Activated CD4-positive, CD25-positive, alpha-beta regulatory T cell (primary cell): ENCODE results near the gene C10orf95.
"Not testable (repeated sequence)": the region's sequence is repeated elsewhere in the genome, so short reads cannot be mapped to it uniquely, and the experiment has no call there.

Experiments used
- DNase-seq, 4 experiments: peaks; one replicate each; lab custom pipeline; 2025; lab: John Stamatoyannopoulos, UW

The C10orf95 gene, protein sequence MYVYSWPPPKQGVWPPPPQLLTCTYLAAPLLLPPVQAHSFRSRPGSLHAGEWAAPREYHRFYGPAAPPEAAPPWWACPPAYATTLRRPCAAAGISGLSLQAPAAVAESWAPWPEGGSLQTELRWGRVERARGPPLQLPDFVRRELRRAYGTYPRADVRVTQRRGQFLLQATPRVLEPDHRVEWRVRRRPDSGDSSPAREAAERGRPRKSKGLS

DNA sequence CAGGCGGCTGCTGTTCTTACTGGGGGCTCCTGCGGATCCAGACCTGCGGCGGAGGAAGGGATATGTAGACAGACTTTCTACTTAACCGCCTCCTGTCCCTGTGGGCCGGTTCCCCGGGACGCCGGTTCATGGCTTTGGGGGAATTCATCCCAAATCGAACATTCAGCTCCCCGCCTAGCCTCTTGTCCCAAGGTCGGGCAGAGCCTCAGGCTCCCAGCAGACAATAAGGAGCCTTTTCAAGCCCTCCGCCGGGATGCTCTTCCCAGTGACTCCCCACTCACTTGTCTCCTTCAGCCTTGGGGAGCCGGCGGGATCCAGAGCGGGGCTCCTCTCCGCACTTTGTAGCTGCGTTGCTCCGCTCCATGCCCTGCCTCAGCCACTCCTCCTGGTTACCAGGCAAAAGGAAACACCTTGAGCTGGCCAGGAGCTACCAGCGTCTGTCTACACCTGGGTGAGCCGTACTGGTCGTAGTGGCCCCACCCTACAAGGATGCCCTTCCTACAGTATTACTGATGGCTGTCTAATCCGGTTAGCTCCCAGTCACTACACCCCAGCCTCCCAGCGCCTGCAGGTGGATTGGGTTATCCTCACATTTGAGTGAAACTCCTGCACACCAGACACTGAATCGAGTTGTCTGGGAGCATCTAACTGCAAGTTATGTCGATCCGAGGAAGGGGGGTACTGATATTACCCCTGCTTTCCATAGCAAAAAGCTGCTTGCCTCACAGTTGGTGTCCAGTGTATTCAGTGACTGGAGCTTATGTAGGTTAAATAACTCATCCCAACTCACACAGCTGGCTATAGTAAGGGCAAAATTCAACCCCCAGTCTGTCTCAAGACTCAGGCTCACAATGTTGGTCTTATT is at the start of gene C10orf95:
C10orf95 (minus strand) TSS at position 439 of the 865 bp plus-strand sequence. CDS start 450 bp downstream, outside the sequence.
- DNase-seq, result no peak

DNA sequence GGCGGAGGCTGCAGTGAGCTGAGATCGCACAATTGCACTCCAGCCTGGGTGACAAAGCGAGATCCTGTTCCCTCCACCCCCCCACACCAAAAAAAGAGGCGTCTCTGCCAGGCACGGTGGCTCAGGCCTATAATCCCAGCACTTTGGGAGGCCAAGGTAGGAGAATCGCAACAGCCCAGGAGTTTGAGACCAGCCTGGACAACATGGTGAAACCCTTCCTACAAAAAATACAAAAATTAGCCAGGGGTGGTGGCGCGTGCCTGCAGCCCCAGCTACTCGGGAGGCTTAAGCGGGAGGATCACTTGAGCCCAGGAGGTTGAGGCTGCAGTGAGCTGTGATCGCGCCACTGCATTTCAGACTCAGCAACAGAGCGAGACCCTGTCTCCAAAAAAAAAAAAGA is 49.3 kb upstream of the C10orf95 start:
- not testable (repeated sequence) for DNase-seq

DNA sequence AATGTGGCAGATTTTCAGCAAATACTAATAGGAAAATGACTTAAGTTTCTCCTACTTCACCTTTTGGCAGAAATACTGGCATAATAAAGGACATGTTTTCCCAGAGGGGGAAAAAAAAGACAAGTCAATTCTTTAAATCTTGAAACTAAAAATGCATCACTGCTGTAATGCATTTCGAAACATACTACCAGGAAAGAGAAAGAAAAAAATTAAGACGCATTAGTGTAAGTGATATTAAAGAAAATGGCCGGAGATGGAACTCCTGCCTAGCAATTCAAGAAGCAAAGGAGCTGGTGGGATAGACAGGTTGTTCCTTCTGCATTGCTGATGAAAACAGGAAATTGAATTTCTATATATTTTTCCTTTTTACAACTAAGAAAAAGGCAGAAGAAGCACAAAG is 48.0 kb upstream of the C10orf95 start:
- no peak for DNase-seq

DNA sequence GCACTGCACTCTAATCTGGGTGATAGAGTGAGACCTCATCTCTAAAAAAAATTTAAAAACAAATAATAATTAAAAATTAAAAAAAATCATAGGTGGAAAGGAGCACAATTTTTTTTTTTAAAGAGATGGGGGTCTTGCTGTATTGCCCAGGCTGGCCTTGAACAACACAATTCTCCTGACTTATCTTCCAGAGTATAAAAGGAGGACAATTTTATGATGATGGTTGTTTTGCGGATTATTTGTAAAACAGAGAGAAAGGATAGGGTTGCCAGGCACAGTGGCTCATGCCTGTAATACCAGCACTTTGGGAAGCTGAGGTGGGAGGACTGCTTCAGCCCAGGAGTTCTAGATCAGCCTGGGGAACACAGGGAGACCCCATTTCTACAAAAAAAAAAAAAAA is 46.2 kb upstream of the C10orf95 start:
- DNase-seq, result no peak

DNA sequence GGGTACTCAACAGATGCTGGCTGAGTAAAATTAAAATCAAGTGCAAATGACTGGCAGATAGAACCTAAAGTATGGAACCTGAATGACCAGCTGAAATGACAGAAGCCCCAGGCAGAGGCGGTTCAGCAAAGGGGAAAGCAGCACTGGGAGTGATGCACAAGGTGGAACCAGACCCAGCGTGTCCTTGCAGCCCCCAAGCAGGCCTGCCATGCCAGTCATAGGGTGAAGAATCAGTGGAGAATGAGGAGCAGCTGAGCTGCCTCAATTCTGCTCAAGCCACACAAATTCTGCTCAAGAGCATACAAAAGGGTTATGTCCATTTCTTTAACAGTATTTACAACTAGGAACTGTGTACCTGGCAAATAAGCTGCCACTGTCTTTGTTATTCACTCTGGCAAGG is 42.4 kb upstream of the C10orf95 start:
- no peak for DNase-seq

DNA sequence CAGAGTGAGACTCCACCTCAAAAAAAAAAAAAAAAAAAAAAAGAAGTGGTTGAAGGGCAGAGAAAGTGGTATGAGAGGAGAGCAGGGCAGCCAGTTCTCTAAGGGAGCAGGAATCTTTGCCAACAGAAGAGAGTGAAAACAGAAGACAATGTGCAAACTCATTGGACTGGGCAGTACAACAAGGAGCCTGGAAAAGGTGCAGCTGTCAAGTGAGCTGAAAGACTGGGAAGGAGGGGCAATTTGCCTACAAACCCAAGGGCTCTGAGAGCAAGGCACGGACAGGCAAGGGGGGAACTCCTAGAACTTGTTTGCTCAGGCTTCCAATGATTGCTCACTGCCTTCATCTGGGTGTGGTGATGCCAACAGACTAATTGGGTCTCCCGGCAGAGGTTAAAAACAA is 41.6 kb upstream of the C10orf95 start:
- DNase-seq, result no peak

DNA sequence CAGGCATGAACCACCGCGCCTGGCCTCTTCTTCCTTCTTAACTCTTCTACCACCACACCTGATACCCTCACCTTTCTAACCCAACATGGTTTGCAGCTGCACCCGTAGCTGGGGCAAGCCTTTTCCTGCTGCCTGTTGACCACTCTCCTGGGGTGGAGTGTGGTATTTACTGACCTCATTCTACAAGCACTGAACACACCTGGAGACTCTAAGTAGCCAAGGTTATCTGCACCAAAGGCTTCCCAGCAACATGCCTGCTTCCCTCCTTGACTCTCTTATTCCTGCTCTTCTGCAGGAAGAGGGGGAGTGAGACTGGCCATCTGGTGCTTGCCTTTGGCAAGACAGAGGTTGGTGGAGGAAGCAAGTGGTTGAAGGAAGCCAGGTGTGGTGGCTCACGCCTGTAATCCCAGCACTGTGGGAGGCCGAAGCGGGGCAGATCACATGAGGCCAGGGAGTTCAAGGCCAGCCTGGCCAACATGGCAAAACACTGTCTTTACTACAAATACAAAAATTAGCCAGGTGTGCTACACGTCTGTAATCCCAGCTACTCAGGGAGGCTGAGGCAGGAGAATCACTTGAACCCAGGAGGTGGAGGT is 41.1 kb upstream of the C10orf95 start:
- DNase-seq, result no peak

DNA sequence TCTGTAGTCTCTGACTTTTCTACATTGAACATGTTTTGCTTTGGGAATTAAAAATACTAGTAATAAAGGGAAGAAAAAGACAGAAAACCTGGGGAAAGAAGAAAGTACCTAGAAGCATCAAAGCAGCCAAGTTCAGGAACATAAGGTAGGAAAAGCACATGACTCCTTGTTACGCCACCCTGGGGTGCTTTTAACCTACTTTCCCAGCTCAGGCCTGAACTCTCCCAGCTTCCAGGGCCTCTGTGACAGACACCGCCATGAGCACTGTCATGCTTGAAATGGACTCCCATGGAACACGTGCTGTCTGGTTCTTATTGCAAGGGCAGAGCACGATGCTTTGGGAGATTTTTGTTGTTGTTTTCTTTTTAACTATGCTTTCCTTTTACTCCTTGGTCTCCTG is 39.8 kb upstream of the C10orf95 start:
- DNase-seq, result no peak

DNA sequence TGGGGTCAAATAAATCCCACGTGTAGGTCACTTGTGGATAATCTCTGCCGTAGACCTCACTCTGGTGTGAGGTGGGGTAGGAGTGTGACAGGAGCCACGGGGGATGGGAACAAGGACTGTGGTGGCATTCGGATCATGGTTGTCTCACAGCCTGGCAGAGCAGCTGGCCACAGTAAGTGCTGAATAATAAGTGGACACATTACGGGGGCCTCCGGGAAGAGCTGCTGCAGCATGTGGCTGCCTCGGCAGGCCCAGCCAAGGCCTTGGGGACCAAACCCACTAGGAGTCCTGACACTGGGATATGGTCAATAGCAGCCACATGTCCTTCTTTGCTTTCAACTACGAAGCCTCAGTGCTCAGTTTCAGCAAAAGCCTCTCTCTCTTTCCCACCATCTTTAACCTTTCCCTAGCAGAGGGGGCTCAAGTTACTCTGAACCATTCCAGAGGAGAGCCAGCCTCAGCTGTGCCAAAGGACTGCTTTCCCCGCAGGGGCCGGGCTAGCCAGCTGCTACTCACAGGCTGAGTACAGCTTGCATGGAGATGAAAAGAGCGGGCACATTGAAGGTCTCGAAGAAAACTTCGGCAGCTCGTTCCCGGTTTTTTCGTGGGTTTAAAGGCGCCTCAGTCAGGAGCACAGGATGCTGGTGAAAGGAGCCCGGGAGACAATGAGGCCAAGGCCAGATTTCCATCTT is 33.9 kb upstream of the C10orf95 start:
- no peak for DNase-seq

DNA sequence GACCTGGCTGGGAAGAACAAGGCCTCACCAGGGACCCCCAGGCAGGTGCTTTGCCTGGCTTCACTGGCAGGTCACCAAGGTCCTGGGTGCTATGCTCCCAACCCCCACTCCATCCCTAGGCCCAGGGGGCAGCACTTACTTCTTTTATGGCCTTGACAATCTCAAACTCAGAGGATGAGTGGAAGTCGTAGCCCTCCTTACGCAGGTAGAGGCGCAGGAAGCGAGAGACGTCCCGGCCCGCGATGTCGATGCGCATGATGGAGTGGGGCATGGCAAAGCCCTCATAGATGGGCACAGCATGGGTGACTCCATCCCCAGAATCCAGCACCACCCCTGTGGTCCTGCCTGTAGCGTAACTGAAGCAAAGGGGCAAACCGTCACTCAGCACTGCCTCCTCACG is 32.7 kb upstream of the C10orf95 start:
- DNase-seq, result no peak

DNA sequence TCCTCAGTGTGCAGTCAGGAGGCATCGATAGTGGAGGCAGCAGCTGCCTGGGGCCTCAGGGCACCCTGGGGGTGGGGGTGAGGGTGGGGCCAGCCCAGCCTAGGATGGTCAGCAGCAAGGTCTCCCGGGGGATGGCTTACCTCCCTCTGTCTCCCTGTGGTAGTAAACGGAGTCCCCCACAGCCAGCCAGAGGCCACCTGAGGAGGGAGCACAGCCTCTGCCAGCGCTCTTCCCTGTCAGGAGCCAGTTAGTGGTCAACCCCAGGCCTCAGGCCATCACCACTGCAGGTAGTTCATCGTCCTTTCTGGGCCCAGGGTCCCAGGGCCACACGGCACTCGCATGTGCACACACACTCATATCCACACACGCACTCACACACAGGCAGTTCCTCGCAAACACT is 29.1 kb upstream of the C10orf95 start:
- no peak for DNase-seq

DNA sequence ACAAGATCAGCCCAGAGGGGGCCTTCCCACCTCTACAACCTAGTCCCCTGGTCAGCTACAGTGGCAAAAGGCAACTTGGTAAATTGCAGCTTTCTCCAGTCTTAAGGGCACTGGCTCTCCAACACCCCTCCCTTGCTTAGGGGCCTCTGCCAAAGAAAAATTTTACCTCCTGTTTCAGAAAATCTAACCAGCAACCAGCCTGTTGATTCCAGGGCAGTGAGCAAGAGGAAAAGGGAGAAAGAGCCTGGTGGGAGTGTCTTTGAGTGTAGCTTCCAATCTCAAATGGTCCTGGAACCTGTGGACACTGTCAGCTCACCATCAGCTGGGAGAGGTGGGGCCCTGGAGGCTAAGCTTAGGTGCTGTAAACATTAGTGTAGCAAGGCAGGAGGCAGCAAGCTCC is 28.3 kb upstream of the C10orf95 start:
- no peak for DNase-seq

DNA sequence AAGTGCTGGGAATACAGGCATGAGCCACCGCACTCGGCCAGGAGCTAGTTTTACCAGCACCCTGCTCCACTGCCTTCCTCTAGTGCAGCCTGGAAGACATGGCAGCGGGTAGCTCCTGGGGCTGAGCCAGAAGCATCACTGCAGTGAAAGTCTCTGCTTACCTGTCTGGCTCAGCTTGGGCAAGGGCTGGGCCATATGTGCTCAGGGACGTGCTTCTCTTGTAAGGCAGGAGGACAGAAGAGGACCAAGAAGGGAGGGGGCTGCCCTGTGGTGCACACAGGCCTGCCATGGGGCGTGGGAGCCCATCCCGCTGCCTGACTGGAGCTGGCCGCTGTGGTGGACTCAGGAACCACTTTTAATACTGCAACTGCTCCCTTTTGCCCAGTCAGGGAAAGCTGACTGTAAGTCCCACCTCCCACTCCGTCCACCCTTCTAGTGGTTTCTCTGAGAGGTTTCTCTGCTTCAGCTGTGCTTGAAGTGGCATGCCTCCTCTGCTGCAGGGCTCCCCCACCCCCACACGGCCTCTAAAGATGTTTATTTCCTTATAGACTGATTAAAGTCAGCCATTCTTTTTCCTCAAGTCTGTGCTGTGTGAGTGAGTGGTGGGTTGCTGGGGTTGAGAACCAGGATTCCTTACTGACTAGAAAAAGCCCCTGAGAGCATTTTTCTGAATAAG is 25.3 kb upstream of the C10orf95 start:
- DNase-seq, result no peak

DNA sequence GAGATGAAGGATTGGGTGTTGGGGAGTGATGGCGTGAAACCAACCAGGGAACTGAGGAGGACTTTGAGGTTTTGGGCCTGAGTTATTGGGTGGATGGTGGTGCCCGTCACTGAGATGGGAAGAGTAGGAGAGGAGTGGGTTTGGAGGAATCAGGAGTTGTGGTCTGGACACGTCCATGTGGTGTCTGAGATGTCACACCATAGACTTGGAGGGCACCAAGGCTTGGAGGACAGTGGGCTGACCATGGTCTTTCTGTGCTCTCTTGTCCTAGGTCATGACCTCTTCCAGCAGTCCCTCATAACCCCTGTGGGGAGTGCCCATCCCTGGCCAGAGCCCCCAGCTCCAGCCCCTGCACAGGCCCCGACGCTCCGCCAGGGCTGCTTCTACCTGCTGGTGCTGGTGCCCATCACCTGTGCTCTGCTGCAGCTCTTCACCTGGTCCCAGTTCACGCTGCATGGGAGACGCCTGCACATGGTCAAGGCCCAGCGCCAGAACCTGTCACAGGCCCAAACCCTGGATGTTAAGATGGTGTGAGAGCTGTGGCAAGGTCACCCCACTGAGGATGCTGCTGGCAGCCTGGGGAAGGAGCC is 24.2 kb upstream of the C10orf95 start:
- DNase-seq, result no peak

DNA sequence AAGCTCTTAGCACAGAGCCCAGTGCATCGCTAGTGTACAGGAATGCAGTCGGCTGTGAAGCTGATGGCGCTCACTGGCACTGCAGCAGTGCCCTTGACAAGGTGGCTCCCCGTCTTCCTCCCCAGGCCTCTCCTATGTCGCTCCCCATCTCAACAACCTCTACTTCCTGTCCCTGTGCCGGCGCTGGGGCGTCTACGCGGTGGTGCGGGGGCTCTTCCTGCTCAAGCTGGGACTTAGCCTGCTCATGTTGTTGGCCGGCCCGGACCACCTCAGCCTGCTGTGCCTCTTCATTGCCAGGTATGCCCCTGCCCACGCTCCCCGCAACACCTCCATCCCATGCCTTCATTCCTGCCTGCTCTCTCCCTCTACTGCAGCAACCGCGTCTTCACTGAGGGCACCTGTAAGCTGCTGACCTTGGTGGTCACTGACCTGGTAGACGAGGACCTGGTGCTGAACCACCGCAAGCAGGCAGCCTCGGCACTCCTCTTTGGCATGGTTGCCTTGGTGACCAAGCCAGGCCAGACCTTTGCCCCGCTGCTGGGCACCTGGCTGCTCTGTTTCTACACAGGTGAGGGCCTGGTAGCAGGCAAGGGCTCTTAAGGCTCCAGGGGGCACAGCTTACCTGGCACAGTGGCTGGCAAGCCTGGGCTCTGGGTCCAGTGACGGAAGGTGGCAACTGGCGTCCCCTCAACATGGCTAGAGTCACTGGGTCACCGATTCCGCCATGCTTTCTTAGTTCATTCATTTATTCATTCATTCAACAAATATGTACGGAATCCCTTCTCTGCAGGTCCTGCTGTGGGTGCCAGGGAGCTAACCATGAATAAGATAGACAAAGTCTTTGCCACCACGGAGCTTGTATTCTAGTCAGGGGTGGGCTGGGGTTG is 22.3 kb upstream of the C10orf95 start:
- peak in 1 of 4 experiments; percentile 15 for DNase-seq

DNA sequence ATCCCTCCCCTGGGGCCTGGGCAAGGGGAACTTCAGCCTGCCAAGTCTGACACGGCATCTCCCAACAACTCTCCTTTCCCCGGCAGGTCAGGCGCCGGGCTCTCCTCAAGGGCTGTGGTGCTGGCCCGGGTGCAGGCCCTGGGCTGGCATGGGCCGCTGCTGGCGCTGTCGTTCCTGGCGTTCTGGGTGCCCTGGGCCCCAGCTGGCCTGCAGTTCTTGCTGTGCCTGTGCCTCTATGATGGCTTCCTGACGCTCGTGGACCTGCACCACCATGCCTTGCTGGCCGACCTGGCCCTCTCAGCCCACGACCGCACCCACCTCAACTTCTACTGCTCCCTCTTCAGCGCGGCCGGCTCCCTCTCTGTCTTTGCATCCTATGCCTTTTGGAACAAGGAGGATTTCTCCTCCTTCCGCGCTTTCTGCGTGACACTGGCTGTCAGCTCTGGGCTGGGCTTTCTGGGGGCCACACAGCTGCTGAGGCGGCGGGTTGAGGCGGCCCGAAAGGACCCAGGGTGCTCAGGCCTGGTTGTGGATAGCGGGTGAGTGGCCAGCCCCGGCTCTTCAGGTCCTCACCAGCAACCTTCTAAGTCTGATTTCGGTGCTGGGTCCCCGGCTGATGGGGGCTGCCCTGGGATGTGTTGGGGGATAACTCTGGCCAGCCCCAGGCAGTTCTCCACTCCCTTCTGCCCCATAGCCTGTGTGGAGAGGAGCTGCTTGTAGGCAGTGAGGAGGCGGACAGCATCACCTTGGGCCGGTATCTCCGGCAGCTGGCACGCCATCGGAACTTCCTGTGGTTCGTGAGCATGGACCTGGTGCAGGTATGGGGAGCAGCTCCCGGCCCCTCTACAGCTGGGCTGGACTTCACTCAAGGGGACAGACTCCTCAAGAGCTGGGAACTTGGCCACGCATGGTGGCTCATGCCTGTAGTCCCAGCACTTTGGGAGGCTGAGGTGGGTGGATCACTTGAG is 19.5 kb upstream of the C10orf95 start:
- no peak for DNase-seq

DNA sequence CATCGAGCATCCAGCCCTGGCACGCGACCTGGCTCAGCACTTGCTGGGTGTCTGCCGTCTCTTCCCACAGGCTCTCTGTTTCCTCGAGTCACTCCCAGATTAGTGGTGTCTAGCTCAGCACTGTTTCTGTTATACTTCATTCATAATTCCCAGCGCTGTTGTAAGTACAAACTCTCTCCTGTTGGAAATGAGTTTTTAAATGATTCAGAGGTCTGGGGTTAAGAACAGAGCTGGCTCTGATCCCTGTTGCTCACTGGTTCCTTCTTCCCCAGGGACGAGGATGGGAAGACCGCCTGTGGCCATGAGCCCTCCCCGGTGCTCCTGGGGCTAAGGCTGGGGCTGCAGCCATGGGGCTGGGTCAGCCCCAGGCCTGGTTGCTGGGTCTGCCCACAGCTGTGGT is 17.3 kb upstream of the C10orf95 start:
- DNase-seq, result no peak

DNA sequence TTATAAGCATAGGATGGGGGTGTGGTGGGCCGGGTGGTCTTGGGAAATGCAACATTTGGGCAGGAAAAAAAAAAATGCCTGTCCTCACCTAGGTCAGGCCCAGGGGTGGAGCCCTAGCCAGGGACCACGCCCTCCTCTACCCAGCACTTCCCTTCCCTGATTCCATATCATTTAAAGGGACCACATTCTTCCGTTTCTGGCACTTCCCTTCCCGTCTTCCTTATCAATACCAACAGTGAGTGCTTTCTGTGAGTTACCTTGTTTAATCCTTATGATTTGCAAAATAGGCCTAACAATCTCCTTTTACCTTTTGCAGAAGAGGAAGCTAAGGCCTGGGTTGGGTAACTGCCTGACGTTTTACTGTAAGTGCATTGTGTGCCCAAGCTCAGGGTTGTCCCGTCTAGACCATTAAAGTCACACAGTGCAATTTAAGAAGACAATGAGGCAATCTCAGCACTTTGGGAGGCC is 16.7 kb upstream of the C10orf95 start:
- no peak for DNase-seq

DNA sequence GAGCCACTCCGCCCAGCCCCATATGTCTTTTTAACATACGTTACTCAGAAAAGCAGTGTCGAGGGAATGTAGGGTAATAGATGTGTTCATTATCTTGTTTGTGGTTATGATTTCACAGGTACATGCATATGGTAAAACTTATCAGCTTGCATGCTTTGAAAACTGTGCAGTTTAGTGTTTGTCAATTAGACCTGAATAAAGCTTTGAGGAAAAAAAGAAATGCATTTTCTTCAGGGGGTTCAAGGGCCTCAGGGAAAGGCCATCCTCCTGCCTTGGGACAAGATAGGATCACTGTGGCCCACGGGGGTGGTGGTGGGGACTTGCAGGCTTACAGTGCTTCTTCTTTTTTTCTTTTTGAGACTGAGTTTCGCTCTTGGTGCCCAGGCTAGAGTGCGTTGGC is 16.0 kb upstream of the C10orf95 start:
- DNase-seq, result no peak
